HG03097 (cell line): Measurements from ENCODE around the gene LPAR3.

Experiments used
- ATAC-seq: cut with Tn5 transposase; IDR thresholded peaks from one replicate; pipeline ENCODE4 v1.9.1; 2021; ENCODE audit not compliant: unreplicated experiment, low FRiP score

LPAR3 gene

GRCh38 chr1:84780000-84780716 is 112.8 kb downstream of the LPAR3 start:
- ATAC-seq, result no peak

GRCh38 chr1:84776639-84777038 is 116.4 kb downstream of the LPAR3 start:
- ATAC-seq, result no peak

- ATAC-seq, result no peak
These were observed 117.5 kb downstream of the LPAR3 start for GRCh38 chr1:84775535-84775920.

- no peak for ATAC-seq
These were observed 118.1 kb downstream of the LPAR3 start for GRCh38 chr1:84774669-84775534.

GRCh38 chr1:84773933-84774497 is 119.0 kb downstream of the LPAR3 start:
- ATAC-seq, result no peak

GRCh38 chr1:84773195-84773594 is 119.8 kb downstream of the LPAR3 start:
- ATAC-seq, result no peak

- peak; percentile 78 for ATAC-seq
These were observed 120.5 kb downstream of the LPAR3 start for GRCh38 chr1:84772428-84772943.

GRCh38 chr1:84771895-84772294 is 121.1 kb downstream of the LPAR3 start:
- no peak for ATAC-seq

GRCh38 chr1:84770481-84770880 is 122.5 kb downstream of the LPAR3 start:
- ATAC-seq, result no peak

GRCh38 chr1:84769636-84770035 is 123.4 kb downstream of the LPAR3 start:
- no peak for ATAC-seq

- ATAC-seq, result no peak
These were observed 124.4 kb downstream of the LPAR3 start for GRCh38 chr1:84768634-84769033.

GRCh38 chr1:84763912-84764680 is 128.9 kb downstream of the LPAR3 start:
- ATAC-seq, result no peak

GRCh38 chr1:84762664-84763063 is 130.3 kb downstream of the LPAR3 start:
- ATAC-seq, result no peak
